SK-N-SH treated with all-trans-retinoic acid at 6 μM for 48 hours (cell line): Measurements from ENCODE around the gene NYAP2.

Experiments used
- ARNTL ChIP-seq: fragments of 450-650 bp; formaldehyde crosslinking; IDR thresholded peaks from 2 replicates; pipeline ENCODE4 v1.5.0; 2020; ENCODE audit warnings: low read depth, mild to moderate bottlenecking, moderate library complexity, borderline replicate concordance
- BACH2 ChIP-seq: fragments of 250-450 bp; sonication (Bioruptor Pico); IDR thresholded peaks from 2 replicates; pipeline ENCODE4 v1.9.0; 2021; ENCODE audit warnings: mild to moderate bottlenecking, borderline replicate concordance
- GLIS3 ChIP-seq: fragments of 250-450 bp; sonication (Bioruptor Pico); IDR thresholded peaks from 2 replicates; pipeline ENCODE4 v1.5.0; 2020; ENCODE audit warnings: mild to moderate bottlenecking, moderate library complexity
- OSR1 ChIP-seq: fragments of 250-450 bp; sonication (Bioruptor Pico); IDR thresholded peaks from 2 replicates; pipeline ENCODE4 v1.8.0; 2022; ENCODE audit warnings: moderate library complexity, mild to moderate bottlenecking, inconsistent platforms
- PPARA ChIP-seq: fragments of 250-450 bp; sonication (Bioruptor Pico); IDR thresholded peaks from 2 replicates; pipeline ENCODE4 v1.5.0; 2020; ENCODE audit warnings: mild to moderate bottlenecking, borderline replicate concordance
- RARB ChIP-seq: fragments of 250-450 bp; sonication (Bioruptor Pico); IDR thresholded peaks from 2 replicates; pipeline ENCODE4 v1.8.0; 2021; ENCODE audit warnings: mild to moderate bottlenecking, moderate library complexity
- SNAI2 ChIP-seq: fragments of 250-450 bp; sonication (Bioruptor Pico); IDR thresholded peaks from 2 replicates; pipeline ENCODE4 v1.5.0; 2020; ENCODE audit warnings: mild to moderate bottlenecking, moderate library complexity
- TOX ChIP-seq: fragments of 250-450 bp; sonication (Bioruptor Pico); IDR thresholded peaks from 2 replicates; pipeline ENCODE4 v1.8.0; 2021; ENCODE audit warnings: mild to moderate bottlenecking, moderate library complexity, borderline replicate concordance
- ZFP3 ChIP-seq: fragments of 250-450 bp; sonication (Bioruptor Pico); IDR thresholded peaks from 2 replicates; pipeline ENCODE4 v1.5.0; 2020; ENCODE audit warnings: mild to moderate bottlenecking, moderate library complexity
- ZFP30 ChIP-seq: fragments of 450-650 bp; formaldehyde crosslinking; IDR thresholded peaks from 2 replicates; pipeline ENCODE4 v1.5.0; 2022; ENCODE audit warnings: mild to moderate bottlenecking, moderate library complexity
- TF ChIP-seq, protein P1 (sequence below): fragments of 250-450 bp; sonication (Bioruptor Pico); IDR thresholded peaks from 2 replicates; pipeline ENCODE4 v1.5.1; 2021; ENCODE audit warnings: mild to moderate bottlenecking, moderate library complexity
- TF ChIP-seq, protein P2 (sequence below): fragments of 250-450 bp; sonication (Bioruptor Pico); IDR thresholded peaks from 2 replicates; pipeline ENCODE4 v1.8.0; 2020; ENCODE audit warnings: mild to moderate bottlenecking, moderate library complexity, borderline replicate concordance

DNA sequence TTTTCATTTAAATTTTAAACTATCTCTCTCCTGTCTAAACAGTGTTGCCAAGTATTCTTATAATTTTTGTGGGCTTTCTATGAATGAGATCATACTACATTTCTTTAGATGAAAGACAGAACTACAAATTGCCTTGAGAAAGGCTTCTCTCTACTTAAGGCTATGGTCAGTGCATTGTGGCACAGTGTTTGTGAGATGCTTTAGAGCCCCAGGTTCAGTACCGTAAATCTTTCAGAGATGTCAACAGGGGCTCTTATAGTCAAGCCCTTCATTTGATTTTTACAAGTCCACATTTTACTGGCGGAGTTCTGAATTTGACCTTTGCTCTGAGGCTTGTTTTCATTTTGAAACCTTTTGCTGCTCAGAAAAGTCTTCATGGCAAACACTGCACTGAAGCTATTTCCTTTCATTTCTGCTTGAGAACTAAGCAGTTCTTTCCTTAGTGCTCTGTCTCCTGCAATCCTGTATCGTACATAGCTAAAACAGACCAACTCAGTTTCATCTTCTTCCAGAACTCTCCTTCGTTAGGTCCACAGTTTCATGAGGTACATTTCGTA, 175.2 kb downstream of the NYAP2 start:
- TF ChIP-seq PPARA = no peak
- no peak for TF ChIP-seq OSR1 (CRISPR knock-in tag)
- TF ChIP-seq, protein P1, sequence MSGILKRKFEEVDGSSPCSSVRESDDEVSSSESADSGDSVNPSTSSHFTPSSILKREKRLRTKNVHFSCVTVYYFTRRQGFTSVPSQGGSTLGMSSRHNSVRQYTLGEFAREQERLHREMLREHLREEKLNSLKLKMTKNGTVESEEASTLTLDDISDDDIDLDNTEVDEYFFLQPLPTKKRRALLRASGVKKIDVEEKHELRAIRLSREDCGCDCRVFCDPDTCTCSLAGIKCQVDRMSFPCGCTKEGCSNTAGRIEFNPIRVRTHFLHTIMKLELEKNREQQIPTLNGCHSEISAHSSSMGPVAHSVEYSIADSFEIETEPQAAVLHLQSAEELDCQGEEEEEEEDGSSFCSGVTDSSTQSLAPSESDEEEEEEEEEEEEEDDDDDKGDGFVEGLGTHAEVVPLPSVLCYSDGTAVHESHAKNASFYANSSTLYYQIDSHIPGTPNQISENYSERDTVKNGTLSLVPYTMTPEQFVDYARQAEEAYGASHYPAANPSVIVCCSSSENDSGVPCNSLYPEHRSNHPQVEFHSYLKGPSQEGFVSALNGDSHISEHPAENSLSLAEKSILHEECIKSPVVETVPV (CRISPR knock-in tag) = no peak
- no peak for TF ChIP-seq GLIS3
- no peak for TF ChIP-seq ZFP3 (CRISPR knock-in tag)
- no peak for TF ChIP-seq ZFP30
- TF ChIP-seq TOX = no peak
- no peak for TF ChIP-seq SNAI2 (CRISPR knock-in tag)
- TF ChIP-seq RARB (CRISPR knock-in tag) = no peak
- TF ChIP-seq, protein P2, sequence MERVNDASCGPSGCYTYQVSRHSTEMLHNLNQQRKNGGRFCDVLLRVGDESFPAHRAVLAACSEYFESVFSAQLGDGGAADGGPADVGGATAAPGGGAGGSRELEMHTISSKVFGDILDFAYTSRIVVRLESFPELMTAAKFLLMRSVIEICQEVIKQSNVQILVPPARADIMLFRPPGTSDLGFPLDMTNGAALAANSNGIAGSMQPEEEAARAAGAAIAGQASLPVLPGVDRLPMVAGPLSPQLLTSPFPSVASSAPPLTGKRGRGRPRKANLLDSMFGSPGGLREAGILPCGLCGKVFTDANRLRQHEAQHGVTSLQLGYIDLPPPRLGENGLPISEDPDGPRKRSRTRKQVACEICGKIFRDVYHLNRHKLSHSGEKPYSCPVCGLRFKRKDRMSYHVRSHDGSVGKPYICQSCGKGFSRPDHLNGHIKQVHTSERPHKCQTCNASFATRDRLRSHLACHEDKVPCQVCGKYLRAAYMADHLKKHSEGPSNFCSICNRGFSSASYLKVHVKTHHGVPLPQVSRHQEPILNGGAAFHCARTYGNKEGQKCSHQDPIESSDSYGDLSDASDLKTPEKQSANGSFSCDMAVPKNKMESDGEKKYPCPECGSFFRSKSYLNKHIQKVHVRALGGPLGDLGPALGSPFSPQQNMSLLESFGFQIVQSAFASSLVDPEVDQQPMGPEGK (CRISPR knock-in tag) = no peak
- TF ChIP-seq ARNTL (CRISPR knock-in tag) = no peak
- TF ChIP-seq BACH2 (CRISPR knock-in tag) = no peak
